ENCODE measurements around the gene ADSL. TPM values are rescaled to one million over a fixed set of nuclear protein-coding genes. Genes with fewer than 3 reads are reported as not detected.

ADSL gene
- total RNA-seq, 2 donors from 2014 or later: 63.9 to 64.5 TPM

DNA sequence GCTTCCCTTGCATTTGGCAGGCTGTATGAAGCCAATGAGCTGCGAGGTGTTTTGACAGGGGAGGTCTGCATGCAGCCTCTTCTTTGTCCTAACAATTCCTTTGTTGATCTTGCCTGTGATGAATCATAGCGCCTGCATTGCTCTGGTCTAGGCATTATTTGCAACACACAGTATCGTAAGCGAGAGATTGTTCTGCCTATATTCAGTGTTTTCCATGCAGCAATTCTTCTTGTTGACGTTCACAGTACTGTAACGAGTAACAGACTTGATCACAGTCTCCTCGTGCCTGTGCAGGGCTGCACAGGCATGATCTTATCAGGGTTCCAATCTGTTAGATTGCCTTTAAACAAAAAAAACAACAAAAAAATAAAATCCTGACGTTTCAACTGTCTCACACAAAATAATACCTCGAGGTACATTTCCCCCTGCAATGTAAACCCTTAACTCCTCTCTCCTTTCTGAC is 13.9 kb upstream of the ADSL start:
- Histone ChIP-seq H3K27me3 (replicated peaks; ENCODE audit: insufficient read depth) (no peaks in the 10 kb centered on the region), H3K9me3 (no peaks in the 10 kb centered on the region), H3K4me1 (replicated peaks) (no peaks in the 10 kb centered on the region), H3K4me3 (no peak overlapping the region), H3K27ac (no peak overlapping the region), H3K36me3 (no peaks in the 10 kb centered on the region)
- intact Hi-C loops (cut with DNase I): no loop called here
- no peak for TF ChIP-seq POLR2AphosphoS5 (IDR thresholded peaks at IDR 0.05)
- no peak for TF ChIP-seq CTCF (IDR thresholded peaks at IDR 0.05)
- no peak for TF ChIP-seq POLR2A (IDR thresholded peaks at IDR 0.05)
- no peak for DNase-seq (ENCODE audit: low spot score)
- 37% methylated on average over 9 of the region's 9 CpGs for WGBS

- TF ChIP-seq POLR2AphosphoS5 (IDR thresholded peaks at IDR 0.05): no peak
- WGBS: 71% methylated on average over 2 of the region's 2 CpGs
- H3K4me3 ChIP-seq: no peak overlapping the region
- H3K36me3 ChIP-seq: no peaks in the 10 kb centered on the region
- no peaks in the 10 kb centered on the region for H3K9me3 ChIP-seq
- intact Hi-C loops (cut with DNase I): no loop called here
- H3K27ac ChIP-seq: no peak overlapping the region
- no peak for DNase-seq (ENCODE audit: low spot score)
- no peaks in the 10 kb centered on the region for H3K4me1 ChIP-seq (replicated peaks)
- no peaks in the 10 kb centered on the region for H3K27me3 ChIP-seq (replicated peaks; ENCODE audit: insufficient read depth)
Observed at GRCh38 chr22:40334060-40334459, 12.2 kb upstream of the ADSL start.

DNA sequence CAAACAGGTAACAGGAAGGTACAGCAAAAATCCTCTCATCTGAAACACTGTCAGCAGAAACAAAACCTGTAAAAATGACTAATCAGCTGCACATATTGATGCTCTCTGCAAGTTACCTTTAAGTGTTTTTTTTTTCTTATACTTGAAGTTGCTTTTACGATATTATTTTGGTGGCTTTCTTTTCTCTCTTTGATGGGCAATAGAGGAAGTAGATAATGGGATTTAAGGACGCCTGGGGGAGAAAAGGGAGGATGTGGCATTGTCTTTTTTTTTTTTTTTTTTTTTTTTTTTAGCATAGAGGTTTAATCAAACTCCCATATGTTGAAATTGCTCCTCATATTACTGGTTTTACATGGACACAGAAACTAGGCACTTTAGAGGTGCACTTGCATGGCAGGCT is 11.4 kb upstream of the ADSL start:
- no peaks in the 10 kb centered on the region for H3K9me3 ChIP-seq
- H3K4me3 ChIP-seq: no peak overlapping the region
- H3K27ac ChIP-seq: no peak overlapping the region
- H3K4me1 ChIP-seq (replicated peaks): no peaks in the 10 kb centered on the region
- 32% methylated on average over 2 of the region's 2 CpGs for WGBS
- TF ChIP-seq CTCF (IDR thresholded peaks at IDR 0.05) (no peak), POLR2A (IDR thresholded peaks at IDR 0.05) (no peak), POLR2AphosphoS5 (IDR thresholded peaks at IDR 0.05) (no peak)
- DNase-seq (ENCODE audit: low spot score): no peak
- H3K36me3 ChIP-seq: no peaks in the 10 kb centered on the region
- intact Hi-C loops (cut with DNase I): no loop called here
- no peaks in the 10 kb centered on the region for H3K27me3 ChIP-seq (replicated peaks; ENCODE audit: insufficient read depth)

GRCh38 chr22:40335358-40335757 is 10.9 kb upstream of the ADSL start:
- intact Hi-C loops (cut with DNase I): no loop called here
- H3K27me3 ChIP-seq (replicated peaks; ENCODE audit: insufficient read depth): no peaks in the 10 kb centered on the region
- DNase-seq (ENCODE audit: low spot score): no peak
- no peaks in the 10 kb centered on the region for H3K36me3 ChIP-seq
- no peak overlapping the region for H3K27ac ChIP-seq
- no peaks in the 10 kb centered on the region for H3K9me3 ChIP-seq
- H3K4me3 ChIP-seq: no peak overlapping the region
- TF ChIP-seq CTCF (IDR thresholded peaks at IDR 0.05) (no peak), POLR2A (IDR thresholded peaks at IDR 0.05) (no peak), POLR2AphosphoS5 (IDR thresholded peaks at IDR 0.05) (no peak)
- no peaks in the 10 kb centered on the region for H3K4me1 ChIP-seq (replicated peaks)
- 51% methylated on average over 2 of the region's 2 CpGs for WGBS

DNA sequence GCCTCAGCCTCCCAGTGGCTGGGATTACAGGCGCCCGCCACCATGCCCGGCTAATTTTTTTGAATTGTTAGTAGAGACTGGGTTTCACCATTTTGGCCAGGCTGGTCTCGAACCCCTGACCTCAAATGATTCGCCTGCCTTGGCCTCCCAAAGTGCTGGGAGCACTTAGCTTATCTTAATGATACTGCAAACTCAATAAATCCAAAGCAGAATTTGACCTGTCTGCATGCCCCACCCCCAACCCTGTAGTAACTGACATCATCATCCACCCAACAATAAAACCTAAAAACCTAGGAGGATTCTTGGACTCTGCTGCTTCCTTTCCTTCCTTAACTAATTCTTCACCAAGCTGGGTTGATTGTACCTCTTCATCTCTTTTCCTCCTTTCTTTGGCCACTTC is 6.3 kb upstream of the ADSL start:
- Histone ChIP-seq H3K4me3 (no peak overlapping the region), H3K9me3 (no peaks in the 10 kb centered on the region), H3K4me1 (replicated peaks) (no peaks in the 10 kb centered on the region), H3K27me3 (replicated peaks; ENCODE audit: insufficient read depth) (no peaks in the 10 kb centered on the region), H3K36me3 (no peaks in the 10 kb centered on the region), H3K27ac (no peak overlapping the region)
- no peak for DNase-seq (ENCODE audit: low spot score)
- 86% methylated on average over 5 of the region's 5 CpGs for WGBS
- intact Hi-C loops (cut with DNase I): loop anchor here (10.0 kb wide), 1 partner anchor 805 kb away; the partner anchor contains the start of gene RPS19BP1
- no peak for TF ChIP-seq CTCF (IDR thresholded peaks at IDR 0.05)
- no peak for TF ChIP-seq POLR2AphosphoS5 (IDR thresholded peaks at IDR 0.05)
- no peak for TF ChIP-seq POLR2A (IDR thresholded peaks at IDR 0.05)
